HepG2 (cell line): ENCODE data around the gene ECHDC1. TPM values are rescaled to one million over a fixed set of nuclear protein-coding genes. Genes with fewer than 3 reads are reported as not detected.

Experiments
- DPF2 ChIP-seq: sonication (generic); formaldehyde crosslinking; IDR thresholded peaks from 2 replicates; pipeline ENCODE4 v1.4.0; 2020; ENCODE audit warnings: mild to moderate bottlenecking, low read depth, missing genetic modification reagents, borderline replicate concordance
- EHMT2 ChIP-seq: fragments of 200-600 bp; sonication (generic); IDR thresholded peaks from 2 replicates; pipeline ENCODE4 v1.7.0; 2017; ENCODE audit warnings: antibody characterized with exemption, low read depth, low read length, borderline replicate concordance
- HES4 ChIP-seq: sonication (generic); formaldehyde crosslinking; IDR thresholded peaks from 2 replicates; pipeline ENCODE4 v1.9.0; 2021; ENCODE audit warnings: mild to moderate bottlenecking, missing genetic modification reagents, borderline replicate concordance
- KLF12 ChIP-seq: sonication (generic); formaldehyde crosslinking; IDR thresholded peaks from 2 replicates; pipeline ENCODE4 v1.4.0; 2020; ENCODE audit warnings: missing genetic modification reagents, borderline replicate concordance
- NFE2 ChIP-seq: sonication (generic); formaldehyde crosslinking; IDR thresholded peaks from 2 replicates; pipeline ENCODE4 v1.4.0; 2020; ENCODE audit warnings: missing genetic modification reagents
- RFX1 ChIP-seq: fragments of 450-650 bp; IDR thresholded peaks from 2 replicates; pipeline ENCODE4 v1.6.1; 2017
- SALL1 ChIP-seq: sonication (generic); formaldehyde crosslinking; IDR thresholded peaks from 2 replicates; pipeline ENCODE4 v1.8.0; 2022; ENCODE audit warnings: mild to moderate bottlenecking, missing genetic modification reagents
- SNAI1 ChIP-seq: sonication (generic); formaldehyde crosslinking; IDR thresholded peaks from 2 replicates; pipeline ENCODE4 v1.5.0; 2020; ENCODE audit warnings: mild to moderate bottlenecking, missing genetic modification reagents, borderline replicate concordance
- SPEN ChIP-seq: sonication (generic); formaldehyde crosslinking; IDR thresholded peaks from 2 replicates; pipeline ENCODE4 v1.5.1; 2020; ENCODE audit warnings: low read depth, mild to moderate bottlenecking, missing genetic modification reagents
- SRSF1 ChIP-seq: fragments of 200-400 bp; formaldehyde crosslinking; optimal IDR thresholded peaks from 2 replicates; pipeline ENCODE3; 2017; ENCODE audit warnings: mild to moderate bottlenecking, low read depth, low read length, moderate library complexity
- TCF12 ChIP-seq, 2 experiments: fragments of 450-650 bp in 1 of 2; sonication (generic) in 1 of 2; formaldehyde crosslinking in 1 of 2; IDR thresholded peaks; 2 replicates each; pipeline versions ENCODE4 v1.6.1 to v1.8.0; 2017 to 2022; ENCODE audit warnings: antibody characterized with exemption in 1 of 2, mild to moderate bottlenecking in 1 of 2, missing genetic modification reagents in 1 of 2, moderate library complexity in 1 of 2
- ZBTB42 ChIP-seq: sonication (generic); formaldehyde crosslinking; IDR thresholded peaks from 2 replicates; pipeline ENCODE4 v1.5.0; 2020; ENCODE audit warnings: mild to moderate bottlenecking, missing genetic modification reagents
- ZNF737 ChIP-seq: sonication (generic); formaldehyde crosslinking; IDR thresholded peaks from 2 replicates; pipeline ENCODE4 v1.5.0; 2020; ENCODE audit warnings: missing genetic modification reagents, mild to moderate bottlenecking, borderline replicate concordance
- polyA plus RNA-seq, 8 experiments: library from polyadenylated mRNA; depleted of rRNA in 3 of 8; stranded (reverse) in 7 of 8; unstranded in 1 of 8; fragments of >200 nt; fragmentation: Illumina TruSeq in 4 of 8; extraction: Trizol in 4 of 8; gene quantifications; 2 replicates each; pipeline versions ENCODE4 v1.2.1 to v1.2.3, GENCODE V29; 2011 to 2016; ENCODE audit warnings: low read depth in 4 of 8, missing spikeins in 1 of 8, mixed read lengths in 1 of 8; ENCODE audit not compliant: insufficient read depth in 1 of 8
- total RNA-seq, 5 experiments: library from RNA; depleted of rRNA; stranded (reverse); fragments of >200 nt; fragmentation: Illumina TruSeq; extraction: Trizol; gene quantifications; 2 replicates each; pipeline ENCODE4 v1.2.3, GENCODE V29; 2016; ENCODE audit warnings: low read depth in 1 of 5
- TF ChIP-seq, protein P1 (sequence below): sonication (generic); formaldehyde crosslinking; IDR thresholded peaks from 2 replicates; pipeline ENCODE4 v1.5.0; 2020; ENCODE audit warnings: mild to moderate bottlenecking, low read depth, missing genetic modification reagents, borderline replicate concordance
- TF ChIP-seq, protein P2 (sequence below): sonication (generic); formaldehyde crosslinking; IDR thresholded peaks from 2 replicates; pipeline ENCODE4 v1.5.0; 2020; ENCODE audit warnings: mild to moderate bottlenecking, missing genetic modification reagents, moderate library complexity
- TF ChIP-seq, protein P3 (sequence below): sonication (generic); formaldehyde crosslinking; IDR thresholded peaks from 2 replicates; pipeline ENCODE4 v1.4.0; 2020; ENCODE audit warnings: missing genetic modification reagents
- TF ChIP-seq, protein P4 (sequence below), 2 experiments: sonication (generic) in 1 of 2; formaldehyde crosslinking in 1 of 2; IDR thresholded peaks; 2 replicates each; pipeline versions ENCODE4 v1.6.1 to v1.9.0; 2014 to 2022; ENCODE audit warnings: antibody characterized with exemption in 1 of 2, borderline replicate concordance in 1 of 2, inconsistent platforms in 1 of 2, low read depth in 1 of 2, missing genetic modification reagents in 1 of 2
- TF ChIP-seq, protein P5 (sequence below): sonication (generic); formaldehyde crosslinking; conservative IDR thresholded peaks from 2 replicates; pipeline ENCODE4 v1.8.0; 2022; ENCODE audit warnings: mild to moderate bottlenecking, moderate library complexity, missing genetic modification reagents

The ECHDC1 gene
- total and polyA plus RNA-seq, 2 of the 13 experiments (the other 11 are each of a cell fraction or from before 2014, with no cell fraction given), result 32.8 to 98.1 TPM

DNA sequence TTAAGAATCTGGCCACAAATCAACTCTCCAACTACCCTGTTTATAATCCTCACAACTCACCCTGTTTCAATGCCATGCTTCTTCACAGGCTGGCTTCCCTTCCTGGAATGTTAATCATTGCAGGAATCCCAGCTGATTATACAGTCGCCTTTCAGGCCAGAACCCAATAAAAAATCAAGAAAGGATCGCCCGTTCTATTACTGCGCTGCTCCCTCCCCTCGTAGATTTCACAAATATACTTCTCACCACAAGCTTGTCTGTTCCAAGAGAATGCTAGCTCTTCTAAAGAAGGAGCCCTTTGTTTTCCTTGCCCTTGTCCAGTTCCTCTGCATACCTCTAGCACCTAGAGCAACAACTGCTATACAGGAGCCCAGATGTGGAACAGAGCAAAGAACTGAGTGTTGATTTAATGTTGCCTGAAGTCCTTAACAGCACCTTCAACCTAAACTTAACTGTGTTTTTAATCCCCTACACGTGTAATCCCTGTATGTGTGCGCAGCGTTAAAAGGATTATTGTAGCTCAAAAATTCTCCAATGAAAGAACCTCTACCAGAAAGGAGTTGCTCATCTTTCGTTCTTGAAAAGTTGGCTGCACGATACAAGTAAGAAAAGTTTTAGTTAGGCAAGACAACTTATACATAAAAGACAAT is 988 bp downstream of the ECHDC1 start (continued):
- TF ChIP-seq, protein P1, sequence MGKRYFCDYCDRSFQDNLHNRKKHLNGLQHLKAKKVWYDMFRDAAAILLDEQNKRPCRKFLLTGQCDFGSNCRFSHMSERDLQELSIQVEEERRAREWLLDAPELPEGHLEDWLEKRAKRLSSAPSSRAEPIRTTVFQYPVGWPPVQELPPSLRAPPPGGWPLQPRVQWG (CRISPR knock-in tag), result no peak
- TF ChIP-seq SPEN (CRISPR knock-in tag) (no peak), EHMT2 (no peak; the same call in 1 of the 2 replicates), ZBTB42 (CRISPR knock-in tag) (peak; percentile 54; the same call in 1 of the 2 replicates), HES4 (no peak), ZNF737 (CRISPR knock-in tag) (no peak), SRSF1 (no peak), NFE2 (CRISPR knock-in tag) (no peak), SNAI1 (CRISPR knock-in tag) (no peak), DPF2 (CRISPR knock-in tag) (no peak), RFX1 (no peak), SALL1 (CRISPR knock-in tag) (no peak), TCF12 (IDR thresholded peaks at IDR 0.05) (no peak), TCF12 (CRISPR knock-in tag; IDR thresholded peaks at IDR 0.05) (no peak), KLF12 (CRISPR knock-in tag) (no peak)
- TF ChIP-seq, protein P2, sequence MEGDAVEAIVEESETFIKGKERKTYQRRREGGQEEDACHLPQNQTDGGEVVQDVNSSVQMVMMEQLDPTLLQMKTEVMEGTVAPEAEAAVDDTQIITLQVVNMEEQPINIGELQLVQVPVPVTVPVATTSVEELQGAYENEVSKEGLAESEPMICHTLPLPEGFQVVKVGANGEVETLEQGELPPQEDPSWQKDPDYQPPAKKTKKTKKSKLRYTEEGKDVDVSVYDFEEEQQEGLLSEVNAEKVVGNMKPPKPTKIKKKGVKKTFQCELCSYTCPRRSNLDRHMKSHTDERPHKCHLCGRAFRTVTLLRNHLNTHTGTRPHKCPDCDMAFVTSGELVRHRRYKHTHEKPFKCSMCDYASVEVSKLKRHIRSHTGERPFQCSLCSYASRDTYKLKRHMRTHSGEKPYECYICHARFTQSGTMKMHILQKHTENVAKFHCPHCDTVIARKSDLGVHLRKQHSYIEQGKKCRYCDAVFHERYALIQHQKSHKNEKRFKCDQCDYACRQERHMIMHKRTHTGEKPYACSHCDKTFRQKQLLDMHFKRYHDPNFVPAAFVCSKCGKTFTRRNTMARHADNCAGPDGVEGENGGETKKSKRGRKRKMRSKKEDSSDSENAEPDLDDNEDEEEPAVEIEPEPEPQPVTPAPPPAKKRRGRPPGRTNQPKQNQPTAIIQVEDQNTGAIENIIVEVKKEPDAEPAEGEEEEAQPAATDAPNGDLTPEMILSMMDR (CRISPR knock-in tag), result no peak
- TF ChIP-seq, protein P3, sequence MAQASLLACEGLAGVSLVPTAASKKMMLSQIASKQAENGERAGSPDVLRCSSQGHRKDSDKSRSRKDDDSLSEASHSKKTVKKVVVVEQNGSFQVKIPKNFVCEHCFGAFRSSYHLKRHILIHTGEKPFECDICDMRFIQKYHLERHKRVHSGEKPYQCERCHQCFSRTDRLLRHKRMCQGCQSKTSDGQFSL, result no peak
- TF ChIP-seq, protein P4, sequence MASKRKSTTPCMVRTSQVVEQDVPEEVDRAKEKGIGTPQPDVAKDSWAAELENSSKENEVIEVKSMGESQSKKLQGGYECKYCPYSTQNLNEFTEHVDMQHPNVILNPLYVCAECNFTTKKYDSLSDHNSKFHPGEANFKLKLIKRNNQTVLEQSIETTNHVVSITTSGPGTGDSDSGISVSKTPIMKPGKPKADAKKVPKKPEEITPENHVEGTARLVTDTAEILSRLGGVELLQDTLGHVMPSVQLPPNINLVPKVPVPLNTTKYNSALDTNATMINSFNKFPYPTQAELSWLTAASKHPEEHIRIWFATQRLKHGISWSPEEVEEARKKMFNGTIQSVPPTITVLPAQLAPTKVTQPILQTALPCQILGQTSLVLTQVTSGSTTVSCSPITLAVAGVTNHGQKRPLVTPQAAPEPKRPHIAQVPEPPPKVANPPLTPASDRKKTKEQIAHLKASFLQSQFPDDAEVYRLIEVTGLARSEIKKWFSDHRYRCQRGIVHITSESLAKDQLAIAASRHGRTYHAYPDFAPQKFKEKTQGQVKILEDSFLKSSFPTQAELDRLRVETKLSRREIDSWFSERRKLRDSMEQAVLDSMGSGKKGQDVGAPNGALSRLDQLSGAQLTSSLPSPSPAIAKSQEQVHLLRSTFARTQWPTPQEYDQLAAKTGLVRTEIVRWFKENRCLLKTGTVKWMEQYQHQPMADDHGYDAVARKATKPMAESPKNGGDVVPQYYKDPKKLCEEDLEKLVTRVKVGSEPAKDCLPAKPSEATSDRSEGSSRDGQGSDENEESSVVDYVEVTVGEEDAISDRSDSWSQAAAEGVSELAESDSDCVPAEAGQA (IDR thresholded peaks at IDR 0.05; ENCODE audit: low read depth), result no peak
- TF ChIP-seq, protein P4 (CRISPR knock-in tag; IDR thresholded peaks at IDR 0.05; ENCODE audit: borderline replicate concordance), result no peak
- TF ChIP-seq, protein P5, sequence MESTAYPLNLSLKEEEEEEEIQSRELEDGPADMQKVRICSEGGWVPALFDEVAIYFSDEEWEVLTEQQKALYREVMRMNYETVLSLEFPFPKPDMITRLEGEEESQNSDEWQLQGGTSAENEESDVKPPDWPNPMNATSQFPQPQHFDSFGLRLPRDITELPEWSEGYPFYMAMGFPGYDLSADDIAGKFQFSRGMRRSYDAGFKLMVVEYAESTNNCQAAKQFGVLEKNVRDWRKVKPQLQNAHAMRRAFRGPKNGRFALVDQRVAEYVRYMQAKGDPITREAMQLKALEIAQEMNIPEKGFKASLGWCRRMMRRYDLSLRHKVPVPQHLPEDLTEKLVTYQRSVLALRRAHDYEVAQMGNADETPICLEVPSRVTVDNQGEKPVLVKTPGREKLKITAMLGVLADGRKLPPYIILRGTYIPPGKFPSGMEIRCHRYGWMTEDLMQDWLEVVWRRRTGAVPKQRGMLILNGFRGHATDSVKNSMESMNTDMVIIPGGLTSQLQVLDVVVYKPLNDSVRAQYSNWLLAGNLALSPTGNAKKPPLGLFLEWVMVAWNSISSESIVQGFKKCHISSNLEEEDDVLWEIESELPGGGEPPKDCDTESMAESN (CRISPR knock-in tag), result peak; percentile 63; the same call in 1 of the 2 replicates
